DOHH2 (cell line): ENCODE data around the gene NAV2.

Experiments
- H3F3A ChIP-seq: fragments of 200-600 bp; sonication (generic), shearing (Covaris generic); 2 replicates; pipeline ENCODE4 v1.6.0; 2016; ENCODE audit warnings: antibody characterized with exemption, mild to moderate bottlenecking; ENCODE audit not compliant: control insufficient read depth, insufficient read depth
- H3K27ac ChIP-seq: fragments of 200-600 bp; sonication (generic); 2 replicates; pipeline ENCODE4 v1.5.1; 2014; ENCODE audit warnings: low read depth, mild to moderate bottlenecking, low read length, moderate library complexity
- H3K27me3 ChIP-seq: fragments of 200-600 bp; sonication (generic); 2 replicates; pipeline ENCODE4 v1.6.1; 2014; ENCODE audit warnings: mild to moderate bottlenecking, low read length, mixed read lengths; ENCODE audit not compliant: control insufficient read depth
- H3K36me3 ChIP-seq: fragments of 200-600 bp; sonication (generic); 2 replicates; pipeline ENCODE4 v1.6.1; 2014; ENCODE audit warnings: mild to moderate bottlenecking, low read length, moderate library complexity, mixed read lengths; ENCODE audit not compliant: control insufficient read depth
- H3K4me1 ChIP-seq: fragments of 200-600 bp; sonication (generic); 2 replicates; pipeline ENCODE4 v1.6.1; 2014; ENCODE audit warnings: mild to moderate bottlenecking, low read length, mixed read lengths; ENCODE audit not compliant: control insufficient read depth
- H3K4me2 ChIP-seq: fragments of 200-600 bp; sonication (generic); 2 replicates; pipeline ENCODE4 v1.6.0; 2014; ENCODE audit warnings: mild to moderate bottlenecking, low read length, moderate library complexity
- H3K4me3 ChIP-seq: fragments of 200-600 bp; sonication (generic); 2 replicates; pipeline ENCODE4 v1.5.1; 2014; ENCODE audit warnings: mild to moderate bottlenecking, low read length, mixed read lengths
- H3K79me2 ChIP-seq: fragments of 200-600 bp; sonication (generic); 2 replicates; pipeline ENCODE4 v1.6.1; 2014; ENCODE audit warnings: mild to moderate bottlenecking, low read length, mixed read lengths; ENCODE audit not compliant: control insufficient read depth
- H3K9me2 ChIP-seq: fragments of 200-600 bp; sonication (generic); replicated peaks from 2 replicates; pipeline ENCODE4 v1.6.1; 2014; ENCODE audit warnings: mild to moderate bottlenecking, low read length, mixed read lengths; ENCODE audit not compliant: control insufficient read depth
- H3K9me3 ChIP-seq: fragments of 200-600 bp; sonication (generic); 2 replicates; pipeline ENCODE4 v1.6.1; 2014; ENCODE audit warnings: antibody characterized with exemption, low read length, mixed read lengths; ENCODE audit not compliant: control insufficient read depth, insufficient read depth
- H4K20me1 ChIP-seq: fragments of 200-600 bp; sonication (generic); 2 replicates; pipeline ENCODE4 v1.6.0; 2014; ENCODE audit warnings: low read depth, mild to moderate bottlenecking, antibody characterized with exemption, low read length, moderate library complexity; ENCODE audit not compliant: control insufficient read depth, insufficient read depth
- CTCF ChIP-seq: fragments of 200-600 bp; sonication (generic); IDR thresholded peaks from one replicate; pipeline ENCODE4 v1.5.1; 2014; ENCODE audit warnings: antibody characterized with exemption, mild to moderate bottlenecking, low read depth, low read length; ENCODE audit not compliant: poor library complexity, severe bottlenecking
- EZH2phosphoT487 ChIP-seq: fragments of 200-600 bp; sonication (generic); IDR thresholded peaks from 2 replicates; pipeline ENCODE4 v1.6.1; 2017; ENCODE audit warnings: borderline replicate concordance, mild to moderate bottlenecking, antibody characterized with exemption, low read length, moderate library complexity, mixed read lengths

Gene NAV2

DNA sequence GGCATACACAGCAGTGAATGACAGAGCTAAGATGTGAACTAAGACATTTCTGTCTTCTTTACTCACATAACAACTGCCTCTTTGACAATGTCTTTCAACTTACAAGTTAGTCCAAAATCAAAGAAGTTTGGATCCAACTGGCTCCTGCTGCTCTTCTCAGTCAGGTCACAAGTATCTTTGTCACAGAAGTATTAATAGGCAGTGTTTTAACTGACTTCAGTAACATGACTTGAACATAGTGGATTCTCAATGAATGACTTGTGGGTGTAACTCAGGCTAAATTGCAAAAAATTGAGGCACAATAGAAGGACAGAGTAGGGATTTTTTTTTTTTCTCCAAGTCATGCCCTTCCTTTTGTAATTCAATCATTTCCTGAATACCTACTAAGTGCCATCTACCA, 425.0 kb downstream of the NAV2 start:
- H3K9me3 ChIP-seq: no peaks in the 10 kb centered on the region
- H3F3A ChIP-seq: no peaks in the 10 kb centered on the region
- TF ChIP-seq EZH2phosphoT487 (no peak), CTCF (no peak)
- H4K20me1 ChIP-seq: no peaks in the 10 kb centered on the region
- H3K4me1 ChIP-seq: no peaks in the 10 kb centered on the region
- no peaks in the 10 kb centered on the region for H3K9me2 ChIP-seq
- no peaks in the 10 kb centered on the region for H3K79me2 ChIP-seq
- no peak overlapping the region for H3K4me3 ChIP-seq
- H3K27ac ChIP-seq: no peak overlapping the region
- H3K27me3 ChIP-seq: no peaks in the 10 kb centered on the region; the same call in 1 of the 2 replicates
- no peak overlapping the region for H3K4me2 ChIP-seq
- no peaks in the 10 kb centered on the region for H3K36me3 ChIP-seq

- Histone ChIP-seq H3K36me3 (no peaks in the 10 kb centered on the region), H3K27me3 (no peaks in the 10 kb centered on the region; the same call in 1 of the 2 replicates), H3K4me1 (no peaks in the 10 kb centered on the region), H4K20me1 (no peaks in the 10 kb centered on the region), H3K9me3 (no peaks in the 10 kb centered on the region), H3K4me3 (no peak overlapping the region), H3F3A (no peaks in the 10 kb centered on the region), H3K4me2 (no peak overlapping the region), H3K79me2 (no peaks in the 10 kb centered on the region), H3K9me2 (no peaks in the 10 kb centered on the region), H3K27ac (no peak overlapping the region)
- TF ChIP-seq CTCF (no peak), EZH2phosphoT487 (no peak)
Observed at GRCh38 chr11:20138707-20139106, 426.1 kb downstream of the NAV2 start.

DNA sequence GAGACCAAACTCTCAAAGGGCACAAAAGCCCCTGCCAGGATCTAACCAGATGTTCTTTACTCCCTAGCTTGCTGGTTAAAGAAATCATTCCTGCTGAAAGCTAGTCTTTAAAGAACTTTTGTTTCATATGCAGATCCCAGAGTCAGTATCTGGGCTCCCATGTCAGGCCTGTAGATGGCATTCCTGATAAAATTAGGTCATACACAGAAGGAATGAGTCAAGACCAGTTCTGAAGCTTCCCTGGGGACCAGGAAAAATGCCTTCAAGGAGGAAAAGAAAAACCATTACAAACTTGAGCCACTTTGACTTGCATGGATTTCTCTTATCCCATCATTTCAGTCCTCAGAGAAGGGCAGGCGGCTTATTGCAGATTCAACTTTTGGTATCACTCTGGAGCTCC, 441.7 kb downstream of the NAV2 start:
- no peaks in the 10 kb centered on the region for H3K36me3 ChIP-seq
- H3K79me2 ChIP-seq: no peaks in the 10 kb centered on the region
- H3K27me3 ChIP-seq: peaks cover 10% of the 10 kb centered on the region; the same call in 1 of the 2 replicates
- H3K9me2 ChIP-seq: no peaks in the 10 kb centered on the region
- H3K9me3 ChIP-seq: no peaks in the 10 kb centered on the region
- H3K4me3 ChIP-seq: no peak overlapping the region
- H3F3A ChIP-seq: no peaks in the 10 kb centered on the region
- H3K4me2 ChIP-seq: no peak overlapping the region
- no peak overlapping the region for H3K27ac ChIP-seq
- TF ChIP-seq CTCF: no peak
- no peak for TF ChIP-seq EZH2phosphoT487
- no peaks in the 10 kb centered on the region for H4K20me1 ChIP-seq
- no peaks in the 10 kb centered on the region for H3K4me1 ChIP-seq
